KMS-11 (cell line): ENCODE measurements around the gene SEPTIN5.

ENCODE experiments used
- H2AFZ ChIP-seq: fragments of 200-600 bp; sonication (generic); 2 replicates; pipeline ENCODE4 v1.6.1; 2016; ENCODE audit warnings: antibody characterized with exemption, mixed run types, low read depth
- H3K27ac ChIP-seq: fragments of 200-600 bp; sonication (generic); 2 replicates; pipeline ENCODE4 v1.6.1; 2016; ENCODE audit warnings: mild to moderate bottlenecking, mixed run types
- H3K27me3 ChIP-seq: fragments of 200-600 bp; sonication (generic); 2 replicates; pipeline ENCODE4 v1.6.1; 2017; ENCODE audit warnings: mild to moderate bottlenecking, low read depth, mixed run types, moderate library complexity; ENCODE audit not compliant: insufficient read depth
- H3K36me3 ChIP-seq: fragments of 200-600 bp; sonication (generic); 2 replicates; pipeline ENCODE4 v1.6.1; 2017; ENCODE audit warnings: mild to moderate bottlenecking, mixed run types; ENCODE audit not compliant: insufficient read depth
- H3K4me1 ChIP-seq: fragments of 200-600 bp; sonication (generic); 2 replicates; pipeline ENCODE4 v1.6.1; 2016; ENCODE audit warnings: mild to moderate bottlenecking, low read depth, mixed run types; ENCODE audit not compliant: poor library complexity, severe bottlenecking
- H3K4me2 ChIP-seq: fragments of 200-600 bp; sonication (generic); 2 replicates; pipeline ENCODE4 v1.7.0; 2016; ENCODE audit warnings: mild to moderate bottlenecking, mixed run types
- H3K4me3 ChIP-seq: fragments of 200-600 bp; sonication (generic); IDR thresholded peaks from 2 replicates; pipeline ENCODE4 v1.6.1; 2017; ENCODE audit warnings: low read depth, low read length, mixed read lengths; ENCODE audit not compliant: insufficient read depth
- H3K79me2 ChIP-seq: fragments of 200-600 bp; sonication (generic); 2 replicates; pipeline ENCODE4 v1.6.1; 2016; ENCODE audit warnings: low read depth, mixed run types; ENCODE audit not compliant: insufficient read depth
- H3K9ac ChIP-seq: fragments of 200-600 bp; sonication (generic); 2 replicates; pipeline ENCODE4 v1.6.1; 2016; ENCODE audit warnings: mild to moderate bottlenecking, mixed run types
- H4K20me1 ChIP-seq: fragments of 200-600 bp; sonication (generic); 2 replicates; pipeline ENCODE4 v1.6.1; 2016; ENCODE audit warnings: mild to moderate bottlenecking, mixed run types; ENCODE audit not compliant: insufficient read depth
- CTCF ChIP-seq: fragments of 200-600 bp; sonication (generic); conservative IDR thresholded peaks from 2 replicates; pipeline ENCODE4 v1.6.1; 2017; ENCODE audit warnings: low read depth, mild to moderate bottlenecking, antibody characterized with exemption, low read length, moderate library complexity, mixed read lengths

Gene SEPTIN5

GRCh38 chr22:19760058-19760950 is 46.0 kb downstream of the SEPTIN5 start, which contains the start of gene TBX1:
Gene TBX1, plus strand, starts transcription at chr22:19760778. Its CDS starts 66 bp downstream, at chr22:19760844.
- H4K20me1 ChIP-seq: no peaks in the 10 kb centered on the region
- H3K79me2 ChIP-seq: no peaks in the 10 kb centered on the region
- H3K4me3 ChIP-seq: no peak within 1 kb of the TSS
- H3K9ac ChIP-seq: no peak within 1 kb of the TSS
- no peaks in the 10 kb centered on the region for H3K36me3 ChIP-seq
- H3K27ac ChIP-seq: no peak within 1 kb of the TSS
- no peak within 1 kb of the TSS for H2AFZ ChIP-seq
- peaks cover 28% of the 10 kb centered on the region; the same call in 1 of the 2 replicates for H3K27me3 ChIP-seq
- TF ChIP-seq CTCF: no peak
- peaks cover 8% of the 10 kb centered on the region for H3K4me1 ChIP-seq
- H3K4me2 ChIP-seq: no peak within 1 kb of the TSS

- H3K4me1 ChIP-seq: peaks cover 8% of the 10 kb centered on the region
- H3K79me2 ChIP-seq: no peaks in the 10 kb centered on the region
- no peaks in the 10 kb centered on the region for H4K20me1 ChIP-seq
- H3K9ac ChIP-seq: no peak overlapping the region
- H3K36me3 ChIP-seq: no peaks in the 10 kb centered on the region
- H2AFZ ChIP-seq: no peak overlapping the region
- no peak overlapping the region for H3K4me2 ChIP-seq
- no peak for TF ChIP-seq CTCF
- peaks cover 19% of the 10 kb centered on the region; the same call in 1 of the 2 replicates for H3K27me3 ChIP-seq
- no peak overlapping the region for H3K27ac ChIP-seq
- no peak overlapping the region for H3K4me3 ChIP-seq
Measured at GRCh38 chr22:19760951-19761724, 46.8 kb downstream of the SEPTIN5 start.

GRCh38 chr22:19761725-19762567 is 47.6 kb downstream of the SEPTIN5 start:
- Histone ChIP-seq H3K4me3 (no peak overlapping the region), H4K20me1 (no peaks in the 10 kb centered on the region), H3K36me3 (no peaks in the 10 kb centered on the region), H3K27ac (no peak overlapping the region), H3K4me1 (peaks cover 7% of the 10 kb centered on the region), H3K4me2 (no peak overlapping the region), H2AFZ (no peak overlapping the region), H3K79me2 (no peaks in the 10 kb centered on the region), H3K27me3 (peaks cover 18% of the 10 kb centered on the region; the same call in 1 of the 2 replicates), H3K9ac (no peak overlapping the region)
- TF ChIP-seq CTCF: no peak
